ENCODE measurements around the gene ASB3.

The ASB3 gene

GRCh38 chr2:53697092-53697491 lies 89.7 kb downstream of the ASB3 start:
- Histone ChIP-seq H2AFZ (no peak overlapping the region), H3K9me3 (ENCODE audit: control insufficient read depth, low read length) (no peaks in the 10 kb centered on the region), H3K4me3 (ENCODE audit: low read depth, low read length) (no peak overlapping the region), H3K4me1 (no peaks in the 10 kb centered on the region), H3K27ac (no peak overlapping the region), H3K9ac (no peak overlapping the region), H3K79me2 (peaks cover 9% of the 10 kb centered on the region), H3K36me3 (ENCODE audit: control insufficient read depth, insufficient read depth, low read length) (no peaks in the 10 kb centered on the region), H3K27me3 (ENCODE audit: control insufficient read depth, insufficient read depth, low read length) (no peaks in the 10 kb centered on the region), H3K4me2 (ENCODE audit: low read length) (no peak overlapping the region)
- TF ChIP-seq, protein P1, sequence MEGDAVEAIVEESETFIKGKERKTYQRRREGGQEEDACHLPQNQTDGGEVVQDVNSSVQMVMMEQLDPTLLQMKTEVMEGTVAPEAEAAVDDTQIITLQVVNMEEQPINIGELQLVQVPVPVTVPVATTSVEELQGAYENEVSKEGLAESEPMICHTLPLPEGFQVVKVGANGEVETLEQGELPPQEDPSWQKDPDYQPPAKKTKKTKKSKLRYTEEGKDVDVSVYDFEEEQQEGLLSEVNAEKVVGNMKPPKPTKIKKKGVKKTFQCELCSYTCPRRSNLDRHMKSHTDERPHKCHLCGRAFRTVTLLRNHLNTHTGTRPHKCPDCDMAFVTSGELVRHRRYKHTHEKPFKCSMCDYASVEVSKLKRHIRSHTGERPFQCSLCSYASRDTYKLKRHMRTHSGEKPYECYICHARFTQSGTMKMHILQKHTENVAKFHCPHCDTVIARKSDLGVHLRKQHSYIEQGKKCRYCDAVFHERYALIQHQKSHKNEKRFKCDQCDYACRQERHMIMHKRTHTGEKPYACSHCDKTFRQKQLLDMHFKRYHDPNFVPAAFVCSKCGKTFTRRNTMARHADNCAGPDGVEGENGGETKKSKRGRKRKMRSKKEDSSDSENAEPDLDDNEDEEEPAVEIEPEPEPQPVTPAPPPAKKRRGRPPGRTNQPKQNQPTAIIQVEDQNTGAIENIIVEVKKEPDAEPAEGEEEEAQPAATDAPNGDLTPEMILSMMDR (IDR thresholded peaks at IDR 0.05) = no peak

GRCh38 chr2:53695575-53695974 lies 91.2 kb downstream of the ASB3 start:
- H3K9ac ChIP-seq = no peak overlapping the region
- H3K27ac ChIP-seq = no peak overlapping the region
- no peak overlapping the region for H3K4me2 ChIP-seq (ENCODE audit: low read length)
- no peaks in the 10 kb centered on the region for H3K9me3 ChIP-seq (ENCODE audit: control insufficient read depth, low read length)
- H3K4me3 ChIP-seq (ENCODE audit: low read depth, low read length) = no peak overlapping the region
- TF ChIP-seq, protein P1 (IDR thresholded peaks at IDR 0.05) = no peak
- no peak overlapping the region for H2AFZ ChIP-seq
- no peaks in the 10 kb centered on the region for H3K36me3 ChIP-seq (ENCODE audit: control insufficient read depth, insufficient read depth, low read length)
- peaks cover 9% of the 10 kb centered on the region for H3K79me2 ChIP-seq
- no peaks in the 10 kb centered on the region for H3K27me3 ChIP-seq (ENCODE audit: control insufficient read depth, insufficient read depth, low read length)
- no peaks in the 10 kb centered on the region for H3K4me1 ChIP-seq

GRCh38 chr2:53694096-53694771 lies 92.5 kb downstream of the ASB3 start:
- Histone ChIP-seq H3K36me3 (ENCODE audit: control insufficient read depth, insufficient read depth, low read length) (no peaks in the 10 kb centered on the region), H3K4me1 (no peaks in the 10 kb centered on the region)
- TF ChIP-seq, protein P1 (IDR thresholded peaks at IDR 0.05) = no peak

GRCh38 chr2:53690876-53691275 lies 95.9 kb downstream of the ASB3 start:
- Histone ChIP-seq H3K4me1 (no peaks in the 10 kb centered on the region), H3K4me3 (ENCODE audit: low read depth, low read length) (no peak overlapping the region), H3K9me3 (ENCODE audit: control insufficient read depth, low read length) (no peaks in the 10 kb centered on the region), H2AFZ (no peak overlapping the region), H3K79me2 (no peaks in the 10 kb centered on the region), H3K27ac (no peak overlapping the region), H3K27me3 (ENCODE audit: control insufficient read depth, insufficient read depth, low read length) (no peaks in the 10 kb centered on the region), H3K4me2 (ENCODE audit: low read length) (no peak overlapping the region), H3K36me3 (ENCODE audit: control insufficient read depth, insufficient read depth, low read length) (no peaks in the 10 kb centered on the region), H3K9ac (no peak overlapping the region)
- TF ChIP-seq, protein P1 (IDR thresholded peaks at IDR 0.05) = no peak

More at GRCh38 chr2:53694096-53694771, 92.5 kb downstream of the ASB3 start:
- Histone ChIP-seq H2AFZ (no peak overlapping the region), H3K27ac (no peak overlapping the region), H3K9me3 (ENCODE audit: control insufficient read depth, low read length) (no peaks in the 10 kb centered on the region), H3K79me2 (peaks cover 3% of the 10 kb centered on the region), H3K4me3 (ENCODE audit: low read depth, low read length) (no peak overlapping the region), H3K4me2 (ENCODE audit: low read length) (no peak overlapping the region), H3K9ac (no peak overlapping the region), H3K27me3 (ENCODE audit: control insufficient read depth, insufficient read depth, low read length) (no peaks in the 10 kb centered on the region)

Data from parathyroid adenoma (tissue), 2 donors.